HepG2 (cell line): ENCODE data around the gene PKN2. TPM values are rescaled to one million over a fixed set of nuclear protein-coding genes. Genes with fewer than 3 reads are reported as not detected.
"Not testable (repeated sequence)": the region's sequence is repeated elsewhere in the genome, so short reads cannot be mapped to it uniquely, and the experiment has no call there.

Experiments
- ATAC-seq: fragments of 200-7000 bp; cut with Tn5 transposase; 3 replicates; pipeline ENCODE4 v1.9.1; 2020; ENCODE audit warnings: mild to moderate bottlenecking, moderate library complexity
- BruUV-seq: library from RNA; stranded (reverse); fragments of 400-500 nt; replicated peaks from 2 replicates; lab custom pipeline; 2021; lab: Mats Ljungman, UMichigan
- CTCF ChIA-PET: fragments of 300-600 bp; formaldehyde crosslinking; extraction: SDS; loops from one replicate; lab custom pipeline; 2021; ENCODE audit warnings: low total read pairs, inconsistent platforms, low intra/inter-chr PET ratio; lab: Yijun Ruan, JAX
- POLR2A ChIA-PET: fragments of 350-600 bp; sonication (Branson Sonifier 250); formaldehyde crosslinking; loops from one replicate; lab custom pipeline; 2020; ENCODE audit warnings: antibody characterized with exemption, inconsistent platforms; lab: Yijun Ruan, JAX
- DNase-seq: peaks from one replicate; pipeline ENCODE4 v3.0.0-alpha.2; 2015; ENCODE audit warnings: low spot score
- FAIRE-seq: peaks from 3 replicates; lab custom pipeline; 2011; peaks lifted over from hg19 to GRCh38; lab: Jason Lieb, UNC
- H2AFZ ChIP-seq: one replicate; pipeline ENCODE4 v1.6.1; 2011; ENCODE audit warnings: low read length, inconsistent platforms
- H3K27ac ChIP-seq: fragments of 300-600 bp; 3 replicates; pipeline ENCODE4 v1.8.0; 2011; ENCODE audit warnings: mixed run types, mild to moderate bottlenecking, mixed read lengths, low read length, inconsistent platforms; ENCODE audit not compliant: insufficient read depth; ENCODE audit errors: extremely low read length
- H3K27me3 ChIP-seq, 2 experiments: fragments of 200-600 bp in 1 of 2; 2 replicates in 1 of 2; 3 replicates in 1 of 2; pipeline versions ENCODE4 v1.6.0 to v1.8.0; 2011; ENCODE audit warnings: low read length in 2 of 2, mild to moderate bottlenecking in 2 of 2, moderate library complexity in 2 of 2, inconsistent platforms in 1 of 2; ENCODE audit not compliant: insufficient read depth in 2 of 2, control insufficient read depth in 1 of 2
- H3K36me3 ChIP-seq, 2 experiments: fragments of 200-600 bp in 1 of 2; replicated peaks in 1 of 2; 2 replicates in 1 of 2; 3 replicates in 1 of 2; pipeline versions ENCODE4 v1.5.1 to v1.8.0; 2011; ENCODE audit warnings: low read length in 2 of 2, inconsistent platforms in 1 of 2; ENCODE audit not compliant: insufficient read depth in 2 of 2, control insufficient read depth in 1 of 2
- H3K4me1 ChIP-seq: 2 replicates; pipeline ENCODE4 v1.5.1; 2012; ENCODE audit warnings: low read length, inconsistent platforms; ENCODE audit not compliant: insufficient read depth
- H3K4me2 ChIP-seq: 2 replicates; pipeline ENCODE4 v1.6.0; 2011; ENCODE audit warnings: low read depth, low read length, inconsistent platforms
- H3K4me3 ChIP-seq, 3 experiments: fragments of 200-600 bp in 1 of 3; sonication (generic), shearing (Covaris generic) in 1 of 3; replicated peaks in 1 of 3; 2 replicates each; pipeline ENCODE4 v1.5.1; 2011 to 2016; ENCODE audit warnings: low read length in 3 of 3, inconsistent platforms in 2 of 3, low read depth in 2 of 3, mild to moderate bottlenecking in 2 of 3, control low read depth in 1 of 3, mixed read lengths in 1 of 3; ENCODE audit not compliant: insufficient read depth in 1 of 3
- H3K79me2 ChIP-seq: one replicate; pipeline ENCODE4 v1.6.1; 2011; ENCODE audit warnings: low read length, inconsistent platforms; ENCODE audit not compliant: insufficient read depth
- H3K9ac ChIP-seq: 2 replicates; pipeline ENCODE4 v1.6.0; 2011; ENCODE audit warnings: mild to moderate bottlenecking, low read depth, low read length, inconsistent platforms; ENCODE audit not compliant: insufficient read depth
- H3K9me3 ChIP-seq: 2 replicates; pipeline ENCODE4 v1.5.1; 2012; ENCODE audit warnings: mild to moderate bottlenecking, low read length
- H4K20me1 ChIP-seq: 2 replicates; pipeline ENCODE4 v1.6.0; 2011; ENCODE audit warnings: inconsistent platforms, mild to moderate bottlenecking, low read length, moderate library complexity; ENCODE audit not compliant: insufficient read depth
- DZIP1 ChIP-seq: sonication (generic); formaldehyde crosslinking; IDR thresholded peaks from 2 replicates; pipeline ENCODE4 v1.5.0; 2020; ENCODE audit warnings: mild to moderate bottlenecking, missing genetic modification reagents
- IKZF1 ChIP-seq: fragments of 450-650 bp; IDR thresholded peaks from 2 replicates; pipeline ENCODE4 v1.7.1; 2016
- PHB2 ChIP-seq: fragments of 450-650 bp; IDR thresholded peaks from 2 replicates; pipeline ENCODE4 v1.6.1; 2018; ENCODE audit not compliant: partially characterized antibody
- TMF1 ChIP-seq: sonication (generic); formaldehyde crosslinking; IDR thresholded peaks from 2 replicates; pipeline ENCODE4 v1.8.1; 2022; ENCODE audit warnings: low read depth, missing genetic modification reagents
- ZNF205 ChIP-seq: IDR thresholded peaks from 2 replicates; pipeline ENCODE4 v1.6.1; 2018; ENCODE audit warnings: missing biosample characterization, missing genetic modification reagents
- ZNF33B ChIP-seq: sonication (generic); formaldehyde crosslinking; IDR thresholded peaks from 2 replicates; pipeline ENCODE4 v1.5.1; 2020; ENCODE audit warnings: mild to moderate bottlenecking, missing genetic modification reagents
- ZSCAN25 ChIP-seq: sonication (generic); formaldehyde crosslinking; IDR thresholded peaks from 2 replicates; pipeline ENCODE4 v1.8.0; 2022; ENCODE audit warnings: mild to moderate bottlenecking, missing genetic modification reagents
- WGBS: methylation state at CpG from one replicate; pipeline ENCODE4 v1.1.6; 2017; ENCODE audit warnings: low lambda C conversion rate; 5-methylcytosine and 5-hydroxymethylcytosine counted together
- in situ Hi-C: cut with HindIII; loops from 2 replicates; pipeline ENCODE4 v1.10.0; 2017; ENCODE audit warnings: low pct_unique_long_range_greater_than_20kb; ENCODE audit not compliant: extremely low pct_ligation_motif_present
- intact Hi-C: fragments of 100-400 bp; cut with micrococcal nuclease; formaldehyde crosslinking; loops from one replicate; pipeline ENCODE4 v1.10.0; 2022; ENCODE audit not compliant: unreplicated experiment
- polyA plus RNA-seq, 8 experiments: library from polyadenylated mRNA; depleted of rRNA in 3 of 8; stranded (reverse) in 7 of 8; unstranded in 1 of 8; fragments of >200 nt; fragmentation: Illumina TruSeq in 4 of 8; extraction: Trizol in 4 of 8; gene quantifications; 2 replicates each; pipeline versions ENCODE4 v1.2.1 to v1.2.3, GENCODE V29; 2011 to 2016; ENCODE audit warnings: low read depth in 4 of 8, missing spikeins in 1 of 8, mixed read lengths in 1 of 8; ENCODE audit not compliant: insufficient read depth in 1 of 8
- total RNA-seq, 5 experiments: library from RNA; depleted of rRNA; stranded (reverse); fragments of >200 nt; fragmentation: Illumina TruSeq; extraction: Trizol; gene quantifications; 2 replicates each; pipeline ENCODE4 v1.2.3, GENCODE V29; 2016; ENCODE audit warnings: low read depth in 1 of 5
- TF ChIP-seq, protein P1 (sequence below): sonication (generic); formaldehyde crosslinking; IDR thresholded peaks from 2 replicates; pipeline ENCODE4 v1.4.0; 2020; ENCODE audit warnings: missing genetic modification reagents, borderline replicate concordance
- TF ChIP-seq, protein P2 (sequence below): sonication (generic); formaldehyde crosslinking; IDR thresholded peaks from 2 replicates; pipeline ENCODE4 v1.8.1; 2023; ENCODE audit warnings: mild to moderate bottlenecking, moderate library complexity, missing genetic modification reagents

Gene PKN2
- total and polyA plus RNA-seq, 2 of the 13 experiments (the other 11 are each of a cell fraction or from before 2014, with no cell fraction given), result 17.0 to 29.4 TPM

DNA sequence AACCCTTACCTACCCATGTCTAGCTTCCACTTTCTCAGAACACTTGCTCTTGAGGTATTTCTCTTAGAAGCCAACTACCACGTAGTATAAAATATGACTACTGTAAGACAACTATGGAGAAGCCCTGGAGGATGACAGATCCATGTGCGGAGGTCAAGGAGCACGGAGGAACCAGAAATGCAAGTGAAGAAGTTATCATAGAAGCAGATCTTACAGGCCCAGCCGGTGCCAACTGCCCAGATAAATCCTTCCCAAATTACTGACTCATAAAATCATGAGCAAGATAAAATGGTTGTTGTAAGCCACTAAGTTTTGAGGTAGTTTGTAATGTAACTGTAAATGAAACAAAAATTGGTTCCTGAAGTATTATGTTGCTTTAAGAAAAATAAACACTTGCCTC is 194.7 kb downstream of the PKN2 start (continued):
- TF ChIP-seq, protein P1, sequence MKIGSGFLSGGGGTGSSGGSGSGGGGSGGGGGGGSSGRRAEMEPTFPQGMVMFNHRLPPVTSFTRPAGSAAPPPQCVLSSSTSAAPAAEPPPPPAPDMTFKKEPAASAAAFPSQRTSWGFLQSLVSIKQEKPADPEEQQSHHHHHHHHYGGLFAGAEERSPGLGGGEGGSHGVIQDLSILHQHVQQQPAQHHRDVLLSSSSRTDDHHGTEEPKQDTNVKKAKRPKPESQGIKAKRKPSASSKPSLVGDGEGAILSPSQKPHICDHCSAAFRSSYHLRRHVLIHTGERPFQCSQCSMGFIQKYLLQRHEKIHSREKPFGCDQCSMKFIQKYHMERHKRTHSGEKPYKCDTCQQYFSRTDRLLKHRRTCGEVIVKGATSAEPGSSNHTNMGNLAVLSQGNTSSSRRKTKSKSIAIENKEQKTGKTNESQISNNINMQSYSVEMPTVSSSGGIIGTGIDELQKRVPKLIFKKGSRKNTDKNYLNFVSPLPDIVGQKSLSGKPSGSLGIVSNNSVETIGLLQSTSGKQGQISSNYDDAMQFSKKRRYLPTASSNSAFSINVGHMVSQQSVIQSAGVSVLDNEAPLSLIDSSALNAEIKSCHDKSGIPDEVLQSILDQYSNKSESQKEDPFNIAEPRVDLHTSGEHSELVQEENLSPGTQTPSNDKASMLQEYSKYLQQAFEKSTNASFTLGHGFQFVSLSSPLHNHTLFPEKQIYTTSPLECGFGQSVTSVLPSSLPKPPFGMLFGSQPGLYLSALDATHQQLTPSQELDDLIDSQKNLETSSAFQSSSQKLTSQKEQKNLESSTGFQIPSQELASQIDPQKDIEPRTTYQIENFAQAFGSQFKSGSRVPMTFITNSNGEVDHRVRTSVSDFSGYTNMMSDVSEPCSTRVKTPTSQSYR (CRISPR knock-in tag), result no peak
- TF ChIP-seq ZSCAN25 (no peak), ZNF205 (CRISPR knock-in tag) (no peak), TMF1 (CRISPR knock-in tag) (no peak), IKZF1 (no peak), PHB2 (no peak), DZIP1 (CRISPR knock-in tag) (no peak), ZNF33B (CRISPR knock-in tag) (no peak)
- TF ChIP-seq, protein P2, sequence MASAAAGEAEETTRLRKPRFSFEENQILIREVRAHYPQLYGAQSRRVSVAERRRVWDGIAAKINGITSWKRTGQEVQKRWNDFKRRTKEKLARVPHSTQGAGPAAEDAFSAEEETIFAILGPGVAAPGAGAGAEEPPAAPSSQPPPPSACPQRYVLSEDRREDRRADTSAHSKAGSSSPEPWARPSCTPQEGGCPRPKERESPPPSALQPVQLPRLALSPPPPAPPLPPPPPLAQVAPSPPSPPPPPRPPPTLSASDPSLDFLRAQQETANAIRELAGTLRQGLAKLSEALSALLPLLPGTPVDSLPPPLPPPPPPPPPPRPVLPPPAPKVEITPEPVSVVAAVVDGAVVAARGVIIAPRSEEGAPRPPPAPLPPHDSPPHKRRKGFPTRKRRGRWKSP (CRISPR knock-in tag), result no peak

- BruUV-seq, H3K9ac ChIP-seq, H3K79me2 ChIP-seq, H4K20me1 ChIP-seq, H3K27me3 ChIP-seq, DNase-seq, in situ Hi-C loops, FAIRE-seq, H2AFZ ChIP-seq, H3K4me2 ChIP-seq, H3K27ac ChIP-seq, ATAC-seq, H3K4me3 ChIP-seq, H3K9me3 ChIP-seq, CTCF ChIA-PET, intact Hi-C loops: not testable (repeated sequence)
- 96% methylated on average over 8 of the region's 8 CpGs for WGBS
- Histone ChIP-seq H3K4me1 (peaks cover 14% of the 10 kb centered on the region; the same call in 1 of the 2 replicates), H3K36me3 (peaks cover 3 to 47% of the 10 kb centered on the region in 2 experiments)
- POLR2A ChIA-PET, result interaction anchor here (0.8 to 0.9 kb wide), 2 partner anchors 10 to 11 kb away, joined by 3 to 5 read pairs; no protein-coding TSS in a partner anchor
Observed at GRCh38 chr1:88880717-88881116, 196.6 kb downstream of the PKN2 start.
